ENCODE measurements around the gene ARSJ. TPM values are rescaled to one million over a fixed set of nuclear protein-coding genes. Genes with fewer than 3 reads are reported as not detected.
"Not testable (repeated sequence)": the region's sequence is repeated elsewhere in the genome, so short reads cannot be mapped to it uniquely, and the experiment has no call there.

The ARSJ gene
- total RNA-seq, 4 donors from 2014 or later, result 7.0 to 37.9 (median 9.8) TPM

GRCh38 chr4:114021451-114021850 is 42.0 kb upstream of the ARSJ start:
- no peaks in the 10 kb centered on the region for H3K4me1 ChIP-seq
- TF ChIP-seq POLR2A (IDR thresholded peaks at IDR 0.05) (no peak), CTCF (IDR thresholded peaks at IDR 0.05) (no peak)
- no peak overlapping the region for H3K27ac ChIP-seq
- no peak for DNase-seq
- no peaks in the 10 kb centered on the region for H3K27me3 ChIP-seq
- H3K9me3 ChIP-seq, result no peaks in the 10 kb centered on the region
- no peaks in the 10 kb centered on the region for H3K36me3 ChIP-seq
- intact Hi-C loops (cut with DNase I; ENCODE audit: low total_unique reads), result no loop called here
- no peak overlapping the region for H3K4me3 ChIP-seq

- Histone ChIP-seq H3K27ac (no peak overlapping the region), H3K36me3 (no peaks in the 10 kb centered on the region), H3K27me3 (no peaks in the 10 kb centered on the region), H3K9me3 (no peaks in the 10 kb centered on the region), H3K4me1 (no peaks in the 10 kb centered on the region), H3K4me3 (no peak overlapping the region)
- no peak for DNase-seq
- intact Hi-C loops (cut with DNase I; ENCODE audit: low total_unique reads), result no loop called here
- no peak for TF ChIP-seq CTCF (IDR thresholded peaks at IDR 0.05)
- no peak for TF ChIP-seq POLR2A (IDR thresholded peaks at IDR 0.05)
Observed at GRCh38 chr4:114019969-114020358, 40.5 kb upstream of the ARSJ start.

- TF ChIP-seq CTCF (IDR thresholded peaks at IDR 0.05) (no peak), POLR2A (IDR thresholded peaks at IDR 0.05) (no peak)
- intact Hi-C loops (cut with DNase I; ENCODE audit: low total_unique reads), result no loop called here
- H3K4me3 ChIP-seq, result no peak overlapping the region
- DNase-seq, result no peak
- no peak overlapping the region for H3K27ac ChIP-seq
- no peaks in the 10 kb centered on the region for H3K36me3 ChIP-seq
- no peaks in the 10 kb centered on the region for H3K9me3 ChIP-seq
- no peaks in the 10 kb centered on the region for H3K27me3 ChIP-seq
- no peaks in the 10 kb centered on the region for H3K4me1 ChIP-seq
Observed at GRCh38 chr4:114019276-114019968, 40.0 kb upstream of the ARSJ start.

- Histone ChIP-seq H3K27ac (no peak overlapping the region), H3K9me3 (no peaks in the 10 kb centered on the region), H3K4me3 (no peak overlapping the region), H3K4me1 (no peaks in the 10 kb centered on the region), H3K36me3 (no peaks in the 10 kb centered on the region), H3K27me3 (no peaks in the 10 kb centered on the region)
- intact Hi-C loops (cut with DNase I; ENCODE audit: low total_unique reads), result no loop called here
- TF ChIP-seq POLR2A (IDR thresholded peaks at IDR 0.05) (no peak), CTCF (IDR thresholded peaks at IDR 0.05) (no peak)
- no peak for DNase-seq
Observed at GRCh38 chr4:114017120-114017917, 37.9 kb upstream of the ARSJ start.

- Histone ChIP-seq H3K4me3 (no peak overlapping the region), H3K27me3 (no peaks in the 10 kb centered on the region), H3K9me3 (no peaks in the 10 kb centered on the region), H3K4me1 (no peaks in the 10 kb centered on the region), H3K27ac (no peak overlapping the region), H3K36me3 (no peaks in the 10 kb centered on the region)
- intact Hi-C loops (cut with DNase I; ENCODE audit: low total_unique reads), result no loop called here
- TF ChIP-seq CTCF (IDR thresholded peaks at IDR 0.05) (no peak), POLR2A (IDR thresholded peaks at IDR 0.05) (no peak)
- DNase-seq, result no peak
Observed at GRCh38 chr4:114015444-114015899, 36.0 kb upstream of the ARSJ start.

- H3K36me3 ChIP-seq; intact Hi-C loops (cut with DNase I; ENCODE audit: low total_unique reads); H3K27ac ChIP-seq; H3K4me1 ChIP-seq; H3K4me3 ChIP-seq; DNase-seq; H3K27me3 ChIP-seq; H3K9me3 ChIP-seq: not testable (repeated sequence)
Observed at GRCh38 chr4:114013201-114013600, 33.8 kb upstream of the ARSJ start.

Measured in uterus (tissue), 4 donors.